H1 (cell line): ENCODE results near the gene VAPB. TPM values are rescaled to one million over a fixed set of nuclear protein-coding genes. Genes with fewer than 3 reads are reported as not detected.

Source experiments
- CTCF ChIA-PET: fragments of 300-600 bp; sonication (Branson Sonifier 250); formaldehyde crosslinking; loops from one replicate; lab custom pipeline; 2021; ENCODE audit not compliant: partially characterized antibody; lab: Charles Lee
- POLR2A ChIA-PET: fragments of 300-600 bp; sonication (Branson Sonifier 250); formaldehyde crosslinking; loops from one replicate; lab custom pipeline; 2021; ENCODE audit warnings: inconsistent platforms; ENCODE audit not compliant: partially characterized antibody; lab: Charles Lee
- DNase-seq, 2 experiments: peaks; one replicate each; pipeline versions ENCODE4 v3.0.0 to v3.0.0-alpha.2; 2010 to 2022; ENCODE audit warnings: low spot score in 2 of 2, low read depth in 1 of 2, mixed read lengths in 1 of 2
- FAIRE-seq: peaks from 2 replicates; lab custom pipeline; 2011; peaks lifted over from hg19 to GRCh38; lab: Jason Lieb, UNC
- H2AFZ ChIP-seq: 2 replicates; pipeline ENCODE4 v1.8.1; 2012; ENCODE audit warnings: low read length, inconsistent platforms
- H2AK5ac ChIP-seq: 2 replicates; pipeline ENCODE4 v1.6.1; 2013; ENCODE audit warnings: low read depth, low read length
- H2BK120ac ChIP-seq: replicated peaks from 2 replicates; pipeline ENCODE3; 2013; ENCODE audit warnings: low read depth, low read length, inconsistent platforms
- H2BK12ac ChIP-seq: 2 replicates; pipeline ENCODE4 v1.6.1; 2013; ENCODE audit warnings: low read depth, low read length
- H2BK15ac ChIP-seq: 2 replicates; pipeline ENCODE4 v1.6.1; 2013; ENCODE audit warnings: low read length
- H2BK20ac ChIP-seq: 2 replicates; pipeline ENCODE4 v1.6.1; 2013; ENCODE audit warnings: low read length
- H2BK5ac ChIP-seq: 2 replicates; pipeline ENCODE4 v1.6.1; 2013; ENCODE audit warnings: low read depth, low read length
- H3K14ac ChIP-seq: 2 replicates; pipeline ENCODE4 v1.6.1; 2013; ENCODE audit warnings: inconsistent platforms; ENCODE audit not compliant: insufficient read length
- H3K18ac ChIP-seq: 2 replicates; pipeline ENCODE4 v1.6.1; 2013; ENCODE audit warnings: low read length; ENCODE audit errors: extremely low read depth
- H3K23ac ChIP-seq: 2 replicates; pipeline ENCODE4 v1.6.1; 2013; ENCODE audit warnings: inconsistent platforms; ENCODE audit not compliant: insufficient read length
- H3K23me2 ChIP-seq: 2 replicates; pipeline ENCODE4 v1.6.1; 2013; ENCODE audit warnings: low read depth, low read length
- H3K27ac ChIP-seq: 2 replicates; pipeline ENCODE4 v1.6.1; 2011; ENCODE audit warnings: low read depth, low read length, inconsistent platforms
- H3K27me3 ChIP-seq, 4 experiments: replicated peaks in 1 of 4; 1 replicate in 1 of 4; 2 replicates in 3 of 4; pipeline versions ENCODE4 v1.6.1 to v1.8.1; 2011 to 2013; ENCODE audit warnings: low read length in 3 of 4, mild to moderate bottlenecking in 3 of 4, inconsistent platforms in 2 of 4, mixed read lengths in 2 of 4, moderate library complexity in 1 of 4; ENCODE audit not compliant: control insufficient read depth in 3 of 4, insufficient read depth in 3 of 4; ENCODE audit errors: extremely low read depth in 1 of 4
- H3K36me3 ChIP-seq, 4 experiments: 2 replicates each; pipeline versions ENCODE4 v1.6.1 to v1.8.1; 2011 to 2013; ENCODE audit warnings: mild to moderate bottlenecking in 4 of 4, low read length in 3 of 4, moderate library complexity in 2 of 4, control low read depth in 1 of 4, inconsistent platforms in 1 of 4; ENCODE audit not compliant: insufficient read depth in 4 of 4, control insufficient read depth in 2 of 4
- H3K4ac ChIP-seq: replicated peaks from 2 replicates; pipeline ENCODE3; 2013; ENCODE audit warnings: low read length, low read depth, mixed read lengths, inconsistent platforms; ENCODE audit not compliant: insufficient read length
- H3K4me1 ChIP-seq, 4 experiments: replicated peaks in 1 of 4; 1 replicate in 1 of 4; 2 replicates in 3 of 4; pipeline versions ENCODE4 v1.6.1 to v1.8.1; 2011 to 2013; ENCODE audit warnings: low read length in 3 of 4, inconsistent platforms in 2 of 4, mixed read lengths in 1 of 4; ENCODE audit not compliant: insufficient read depth in 4 of 4, control insufficient read depth in 3 of 4
- H3K4me2 ChIP-seq, 2 experiments: 2 replicates each; pipeline versions ENCODE4 v1.6.1 to v1.8.1; 2011 to 2013; ENCODE audit warnings: low read depth in 2 of 2, low read length in 2 of 2, control low read depth in 1 of 2, inconsistent platforms in 1 of 2, mild to moderate bottlenecking in 1 of 2; ENCODE audit not compliant: insufficient read depth in 1 of 2
- H3K4me3 ChIP-seq, 4 experiments: fragments of 200-600, 300-600 bp in 1 of 4; sonication (generic), shearing (Covaris generic), sonication (Bioruptor Twin) in 1 of 4; 2 replicates each; pipeline versions ENCODE4 v1.5.1 to v1.8.1; 2011 to 2016; ENCODE audit warnings: low read length in 4 of 4, low read depth in 3 of 4, control low read depth in 2 of 4, inconsistent platforms in 2 of 4, mild to moderate bottlenecking in 2 of 4, mixed read lengths in 1 of 4, moderate library complexity in 1 of 4; ENCODE audit not compliant: insufficient read depth in 2 of 4; ENCODE audit errors: extremely low read depth in 1 of 4
- H3K56ac ChIP-seq: replicated peaks from 2 replicates; pipeline ENCODE3; 2013; ENCODE audit warnings: low read depth, mild to moderate bottlenecking, mixed read lengths, low read length, inconsistent platforms; ENCODE audit not compliant: insufficient read length
- H3K79me1 ChIP-seq: 2 replicates; pipeline ENCODE4 v1.6.1; 2013; ENCODE audit warnings: low read depth, low read length, control low read depth
- H3K79me2 ChIP-seq, 2 experiments: 2 replicates each; pipeline versions ENCODE4 v1.6.1 to v1.8.1; 2012 to 2013; ENCODE audit warnings: low read length in 2 of 2, mild to moderate bottlenecking in 2 of 2, inconsistent platforms in 1 of 2; ENCODE audit not compliant: insufficient read depth in 2 of 2, control insufficient read depth in 1 of 2
- H3K9ac ChIP-seq, 4 experiments: replicated peaks in 1 of 4; 1 replicate in 1 of 4; 2 replicates in 3 of 4; pipeline versions ENCODE4 v1.6.1 to v1.8.1; 2011 to 2013; ENCODE audit warnings: low read depth in 3 of 4, low read length in 3 of 4, control low read depth in 2 of 4, mild to moderate bottlenecking in 2 of 4, moderate library complexity in 2 of 4, inconsistent platforms in 1 of 4; ENCODE audit errors: extremely low read depth in 1 of 4
- H3K9me3 ChIP-seq, 2 experiments: 2 replicates each; pipeline versions ENCODE4 v1.6.1 to v1.8.1; 2012 to 2013; ENCODE audit warnings: mild to moderate bottlenecking in 2 of 2, moderate library complexity in 2 of 2, control low read depth in 1 of 2, inconsistent platforms in 1 of 2, low read depth in 1 of 2, low read length in 1 of 2, mixed read lengths in 1 of 2; ENCODE audit not compliant: insufficient read depth in 2 of 2
- H4K20me1 ChIP-seq, 2 experiments: replicated peaks in 1 of 2; 2 replicates each; pipeline versions ENCODE3 to v1.8.1; 2011 to 2013; ENCODE audit warnings: inconsistent platforms in 2 of 2, low read length in 2 of 2, mild to moderate bottlenecking in 1 of 2; ENCODE audit not compliant: insufficient read depth in 2 of 2, control insufficient read depth in 1 of 2
- H4K5ac ChIP-seq: 2 replicates; pipeline ENCODE4 v1.6.1; 2013; ENCODE audit warnings: low read length, low read depth, mixed read lengths, inconsistent platforms; ENCODE audit not compliant: insufficient read length
- H4K8ac ChIP-seq: 2 replicates; pipeline ENCODE4 v1.8.0; 2013; ENCODE audit warnings: mild to moderate bottlenecking, moderate library complexity, low read length, inconsistent platforms; ENCODE audit not compliant: insufficient read depth; ENCODE audit errors: extremely low read depth
- H4K91ac ChIP-seq: replicated peaks from 2 replicates; pipeline ENCODE3; 2013; ENCODE audit warnings: low read length, mixed read lengths, inconsistent platforms; ENCODE audit not compliant: insufficient read length
- RAD21 ChIP-seq, 2 experiments: IDR thresholded peaks in 1 of 2; conservative IDR thresholded peaks in 1 of 2; 2 replicates each; pipeline ENCODE4 v1.6.1; 2011; ENCODE audit warnings: low read depth in 2 of 2, low read length in 2 of 2, improper control_type of control experiment in 1 of 2, inconsistent platforms in 1 of 2, mild to moderate bottlenecking in 1 of 2, moderate library complexity in 1 of 2
- SP4 ChIP-seq: IDR thresholded peaks from 2 replicates; pipeline ENCODE4 v1.6.1; 2012; ENCODE audit warnings: low read length, inconsistent platforms
- WGBS, 2 experiments: shearing (Covaris generic) in 1 of 2; methylation state at CpG; one replicate each; pipeline versions ENCODE4 v1.1.6 to v1.1.7; 2013 to 2015; ENCODE audit warnings: low lambda C conversion rate in 2 of 2, mixed read lengths in 2 of 2, inconsistent platforms in 1 of 2, low coverage in 1 of 2, missing lambda C conversion rate in 1 of 2; ENCODE audit not compliant: insufficient replicate concordance in 2 of 2, insufficient coverage in 1 of 2, insufficient read length in 1 of 2; ENCODE audit errors: extremely low coverage in 1 of 2, missing lambda C conversion rate in 1 of 2; 5-methylcytosine and 5-hydroxymethylcytosine counted together
- polyA plus RNA-seq, 7 experiments: library from polyadenylated mRNA; depleted of rRNA in 3 of 7; stranded (reverse) in 5 of 7; unstranded in 2 of 7; fragments of >200 nt in 5 of 7; fragments of 200-250 nt in 2 of 7; gene quantifications; 1 replicate in 5 of 7; 2 replicates in 1 of 7; 4 replicates in 1 of 7; pipeline versions ENCODE4 v1.2.1 to v1.2.3, GENCODE V29; 2011 to 2013; ENCODE audit warnings: missing spikeins in 2 of 7, mixed read lengths in 2 of 7
- total RNA-seq: library from RNA; stranded (reverse); fragmentation: NEBNext Ultra II Directional; extraction: Animal tissue kit (Norgen Biotek cat#: 25700); gene quantifications from 2 replicates; pipeline ENCODE4 v1.2.1, GENCODE V29; 2021

The VAPB gene
- total and polyA plus RNA-seq, 2 of the 8 experiments (the other 6 are each of a cell fraction or from before 2014, with no cell fraction given) = 24.4 to 62.8 TPM

DNA sequence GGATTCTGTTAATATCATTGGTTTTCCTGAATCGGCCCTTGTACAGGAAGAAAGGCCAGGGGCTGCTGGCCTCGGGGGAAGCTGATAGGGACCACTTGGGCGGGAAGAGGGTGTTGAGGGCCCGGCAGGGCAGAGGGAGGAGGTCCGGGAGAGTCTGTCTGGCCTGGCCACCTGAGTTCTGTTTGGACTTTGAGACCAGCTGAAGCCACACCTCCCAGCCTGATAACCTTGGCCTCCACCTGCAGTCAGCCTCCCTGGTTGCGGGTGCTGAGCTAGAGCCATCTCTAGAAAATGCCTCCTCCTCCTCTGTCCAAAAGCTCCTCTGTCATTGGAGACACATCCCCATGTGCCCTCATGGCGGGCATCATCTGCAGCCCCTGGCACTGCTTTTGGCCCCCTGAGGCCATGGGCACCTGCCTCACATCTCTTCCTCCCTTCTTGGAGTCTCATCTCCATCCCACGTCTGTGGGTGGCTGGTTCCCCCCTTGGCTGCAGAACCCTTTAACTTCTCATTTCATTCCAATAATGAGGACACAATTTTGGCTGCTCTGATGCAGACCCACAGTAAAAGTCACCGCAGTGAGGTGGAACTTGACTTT lies 109.5 kb downstream of the VAPB start:
- Histone ChIP-seq H3K4ac (no peak overlapping the region), H3K27me3 (no peaks in the 10 kb centered on the region), H4K8ac (no peak overlapping the region), H3K23me2 (no peaks in the 10 kb centered on the region; the same call in 1 of the 2 replicates), H3K36me3 (no peaks in the 10 kb centered on the region), H2BK15ac (no peak overlapping the region), H4K5ac (no peak overlapping the region), H3K79me2 (no peaks in the 10 kb centered on the region), H2AFZ (no peak overlapping the region), H3K4me3 (no peak overlapping the region), H4K91ac (no peak overlapping the region), H3K56ac (no peak overlapping the region), H3K4me1 (no peaks in the 10 kb centered on the region), H3K23ac (no peak overlapping the region), H3K14ac (no peak overlapping the region), H2BK12ac (no peak overlapping the region), H2AK5ac (no peak overlapping the region), H3K9ac (no peak overlapping the region), H2BK5ac (no peak overlapping the region), H3K9me3 (peaks cover 0 to 3% of the 10 kb centered on the region in 2 experiments; a peak in 1 of 4 replicates), H3K27ac (no peak overlapping the region), H4K20me1 (no peaks in the 10 kb centered on the region), H3K79me1 (no peaks in the 10 kb centered on the region), H3K4me2 (no peak overlapping the region), H3K18ac (no peak overlapping the region), H2BK20ac (no peak overlapping the region), H2BK120ac (no peak overlapping the region)
- WGBS, 2 experiments = 90% methylated on average over 8 of the region's 9 CpGs; no CpG with 5 or more reads in 1 of the 2 experiments
- no peak for DNase-seq
- FAIRE-seq = no peak
- ChIA-PET POLR2A (interaction anchor here (1.5 kb wide), 1 partner anchor 14 kb away, joined by 4 read pairs; no protein-coding TSS in a partner anchor), CTCF (interaction anchor here (0.8 to 3.4 kb wide), 5 partner anchors 9 to 262 kb away, joined by 3 to 20 read pairs (median 3); no protein-coding TSS in a partner anchor)
- no peak for TF ChIP-seq RAD21 (IDR thresholded peaks at IDR 0.05 in 1 of 2, conservative IDR thresholded peaks at IDR 0.05 in 1 of 2; ENCODE audit: low read depth in 2 of 2, low read length in 2 of 2)
- no peak for TF ChIP-seq SP4
